Heart left ventricle (tissue), 16 donors: ENCODE data around the gene PPM1K. TPM values are rescaled to one million over a fixed set of nuclear protein-coding genes. Genes with fewer than 3 reads are reported as not detected.
"Not testable (repeated sequence)": the region's sequence is repeated elsewhere in the genome, so short reads cannot be mapped to it uniquely, and the experiment has no call there.

Experiments
- ATAC-seq, 4 donors: fragments of 200-7000 bp; cut with Tn5 transposase; one replicate each; pipeline ENCODE4 v1.9.1; 2020 to 2022; ENCODE audit warnings: moderate library complexity in 4 of 4, mild to moderate bottlenecking in 3 of 4, moderate number of reproducible peaks in 1 of 4
- DNase-seq, 5 donors: peaks; one replicate each; pipeline ENCODE4 v3.0.0-alpha.2; 2020
- H3K27ac ChIP-seq, 12 donors: fragments of 200-600 bp; sonication (generic) in 4 of 12; one replicate each; pipeline versions ENCODE4 v1.5.0 to v1.8.0; 2016 to 2022; ENCODE audit warnings: mild to moderate bottlenecking in 2 of 12
- H3K27me3 ChIP-seq, 9 donors: fragments of 200-600 bp; sonication (generic) in 2 of 9; one replicate each; pipeline versions ENCODE4 v1.5.1 to v1.8.0; 2016 to 2022; ENCODE audit warnings: mild to moderate bottlenecking in 3 of 9
- H3K36me3 ChIP-seq, 9 donors: fragments of 200-600 bp; sonication (generic) in 2 of 9; one replicate each; pipeline versions ENCODE4 v1.5.0 to v1.8.0; 2018 to 2022; ENCODE audit warnings: mild to moderate bottlenecking in 2 of 9
- H3K4me1 ChIP-seq, 12 donors: fragments of 200-600 bp; sonication (generic) in 4 of 12; one replicate each; pipeline versions ENCODE4 v1.5.0 to v1.8.0; 2016 to 2022; ENCODE audit warnings: mild to moderate bottlenecking in 3 of 12
- H3K4me3 ChIP-seq, 12 donors: fragments of 200-600 bp; sonication (generic) in 4 of 12; one replicate each; pipeline versions ENCODE4 v1.5.0 to v1.8.0; 2017 to 2022; ENCODE audit warnings: mild to moderate bottlenecking in 9 of 12, moderate library complexity in 4 of 12
- H3K9me3 ChIP-seq, 12 donors: fragments of 200-600 bp; sonication (generic) in 4 of 12; one replicate each; pipeline versions ENCODE4 v1.5.0 to v1.8.0; 2016 to 2022; ENCODE audit warnings: mild to moderate bottlenecking in 1 of 12
- POLR2A ChIP-seq, 2 donors: fragments of 450-650 bp; IDR thresholded peaks; one replicate each; pipeline ENCODE4 v1.6.1; 2017; ENCODE audit warnings: antibody characterized with exemption in 2 of 2, mild to moderate bottlenecking in 2 of 2, moderate library complexity in 2 of 2
- WGBS, 4 donors: extraction: QIAGEN DNeasy Blood & Tissue Kit in 2 of 4; methylation state at CpG; one replicate each; pipeline versions ENCODE4 v1.1.5 to v1.1.7; 2013 to 2018; 5-methylcytosine and 5-hydroxymethylcytosine counted together
- intact Hi-C, 10 donors: fragments of 100-400 bp; cut with DNase I; formaldehyde crosslinking; loops; one replicate each; pipeline versions ENCODE4 v1.11.1 to v1.14.2; 2022
- polyA plus RNA-seq, 2 donors: library from polyadenylated mRNA; stranded (reverse); fragments of 200-250 nt; gene quantifications; one replicate each; pipeline ENCODE4 v1.2.3, GENCODE V29; 2013
- total RNA-seq, 9 donors: library from RNA; depleted of rRNA in 2 of 9; stranded (reverse); fragments of >200 nt in 2 of 9; fragmentation: NEBNext Ultra II Directional in 3 of 9; extraction: Animal tissue kit (Norgen Biotek cat#: 25700) in 3 of 9; gene quantifications; one replicate each; pipeline versions ENCODE4 v1.1.0 to v1.2.4, GENCODE V29; 2016 to 2023
- TF ChIP-seq, protein P1 (sequence below), 12 donors: fragments of 200-600 bp; sonication (generic) in 4 of 12; IDR thresholded peaks; one replicate each; pipeline versions ENCODE4 v1.5.0 to v1.8.0; 2018 to 2022; ENCODE audit warnings: antibody characterized with exemption in 12 of 12, mild to moderate bottlenecking in 5 of 12
- donor health status: ischemic (EF 13 %, LVEDD 7.1; RV severe dilation, severe dysfunction).
- donor health status: healthy with polysubstance abuse.
- donor health status: DM: no; HTN: yes; CAD: no.
- donor health status: DM: no; HTN: no; CAD: no.
- donor health status: ischemic (EF 25% LVEDD 6.9; RV normal size, moderate dysfunction).
- donor health status: ischemic (EF 25% LVEDD 5.7; RV mildly dilated, moderate dysfunction).
- donor health status: healthy.
- donor health status: DM: yes; HTN: yes; CAD: no.
- donor health status: ischemic (EF 35%, LVEDD 5.7; RV mildly dilated, moderate dysfunction).
- donor health status: nonischemic (EF 11% LVEDD 7.7; RV severe dilation, severe dysfunction).
- donor health status: DM: yes; HTN: yes; CAD: no.
- donor health status: PGD.
- donor health status: ischemic (EF 29% LVEDD 5.4; RV normal size, mild dysfunction).
- donor health status: nonischemic (EF 23%, LVEDD 6.1; RV moderate dilation, normal function).

PPM1K gene
- total and polyA plus RNA-seq, 11 donors, result 72.8 to 332 (median 235) TPM

DNA sequence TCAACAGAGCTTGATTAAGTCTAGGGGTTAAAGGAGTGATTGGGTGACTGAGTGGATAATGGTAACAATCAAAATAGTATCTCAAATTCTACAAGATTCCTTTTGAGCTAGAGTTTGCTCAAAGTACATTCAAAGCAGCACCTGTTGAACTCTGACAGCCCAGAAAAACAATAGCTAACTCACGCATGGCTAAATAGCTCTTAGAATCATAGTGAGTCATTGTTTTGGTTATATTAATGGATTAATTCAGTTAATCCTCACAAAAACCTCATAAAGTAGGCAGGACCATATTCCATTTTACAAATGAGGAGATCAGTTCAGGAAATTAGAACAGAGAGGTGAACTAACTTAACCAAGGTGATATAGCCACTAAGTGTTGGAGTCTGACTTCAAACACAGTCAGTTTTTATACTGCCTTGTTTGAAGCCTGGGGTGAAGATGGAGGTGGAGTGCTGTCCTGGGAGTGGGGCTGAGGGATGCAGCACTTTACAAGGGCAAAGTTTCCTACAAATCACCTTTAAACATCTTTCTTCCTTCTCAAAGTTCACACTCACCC is 35.9 kb upstream of the PPM1K start:
- H3K27me3 ChIP-seq, result no peaks in the 10 kb centered on the region
- no peak for DNase-seq
- TF ChIP-seq, protein P1, sequence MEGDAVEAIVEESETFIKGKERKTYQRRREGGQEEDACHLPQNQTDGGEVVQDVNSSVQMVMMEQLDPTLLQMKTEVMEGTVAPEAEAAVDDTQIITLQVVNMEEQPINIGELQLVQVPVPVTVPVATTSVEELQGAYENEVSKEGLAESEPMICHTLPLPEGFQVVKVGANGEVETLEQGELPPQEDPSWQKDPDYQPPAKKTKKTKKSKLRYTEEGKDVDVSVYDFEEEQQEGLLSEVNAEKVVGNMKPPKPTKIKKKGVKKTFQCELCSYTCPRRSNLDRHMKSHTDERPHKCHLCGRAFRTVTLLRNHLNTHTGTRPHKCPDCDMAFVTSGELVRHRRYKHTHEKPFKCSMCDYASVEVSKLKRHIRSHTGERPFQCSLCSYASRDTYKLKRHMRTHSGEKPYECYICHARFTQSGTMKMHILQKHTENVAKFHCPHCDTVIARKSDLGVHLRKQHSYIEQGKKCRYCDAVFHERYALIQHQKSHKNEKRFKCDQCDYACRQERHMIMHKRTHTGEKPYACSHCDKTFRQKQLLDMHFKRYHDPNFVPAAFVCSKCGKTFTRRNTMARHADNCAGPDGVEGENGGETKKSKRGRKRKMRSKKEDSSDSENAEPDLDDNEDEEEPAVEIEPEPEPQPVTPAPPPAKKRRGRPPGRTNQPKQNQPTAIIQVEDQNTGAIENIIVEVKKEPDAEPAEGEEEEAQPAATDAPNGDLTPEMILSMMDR (IDR thresholded peaks at IDR 0.05), result no peak
- TF ChIP-seq POLR2A (IDR thresholded peaks at IDR 0.05), result no peak
- ATAC-seq, result no peak
- H3K36me3 ChIP-seq, result no peaks in the 10 kb centered on the region
- H3K9me3 ChIP-seq, result no peaks in the 10 kb centered on the region
- 86 to 96% (median 92%) methylated on average over 1 of the region's 1 CpG for WGBS, 4 donors
- intact Hi-C loops, result no loop called here
- peaks cover 0 to 14% (median 0%) of the 10 kb centered on the region in 12 donors for H3K4me1 ChIP-seq
- H3K4me3 ChIP-seq, result peak overlapping the region in 1 of 12 donors; percentile 27
- peak overlapping the region in 1 of 12 donors; percentile 81 for H3K27ac ChIP-seq

DNA sequence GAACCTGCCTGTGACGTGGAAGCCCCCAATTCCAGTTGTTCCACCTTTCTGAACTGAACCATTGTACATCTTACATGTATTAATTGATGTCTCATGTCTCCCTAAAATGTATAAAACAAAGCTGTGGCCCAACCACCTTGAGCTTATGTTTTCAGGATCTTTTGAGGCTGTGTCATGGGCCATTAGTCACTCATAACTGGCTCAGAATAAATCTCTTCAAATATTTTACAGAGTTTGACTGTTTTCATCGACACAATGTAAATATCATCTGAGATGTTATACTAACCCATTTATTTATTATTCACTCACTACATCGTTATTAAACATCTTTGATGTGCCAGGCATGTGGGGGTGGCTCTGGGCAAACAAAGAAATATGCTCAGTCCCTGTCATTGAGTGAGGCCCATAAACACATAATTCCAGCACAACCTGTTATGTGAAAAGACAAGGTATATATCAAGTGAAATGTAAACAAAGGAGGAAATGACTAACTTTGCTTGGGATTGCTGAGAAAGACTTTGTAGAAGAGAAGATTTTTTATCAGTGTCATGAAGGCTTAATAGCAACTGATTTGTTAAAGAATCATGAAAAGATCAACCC is 34.5 kb upstream of the PPM1K start:
- Histone ChIP-seq H3K4me3 (no peak overlapping the region), H3K9me3 (peaks cover 0 to under 1% (median 0%) of the 10 kb centered on the region in 12 donors), H3K27ac (no peak overlapping the region), H3K4me1 (peaks cover 0 to 14% (median 0%) of the 10 kb centered on the region in 12 donors), H3K36me3 (no peaks in the 10 kb centered on the region), H3K27me3 (no peaks in the 10 kb centered on the region)
- no peak for DNase-seq
- intact Hi-C loops, result no loop called here
- 93 to 97% (median 96%) methylated on average over 3 of the region's 3 CpGs for WGBS, 4 donors
- ATAC-seq, result no peak
- TF ChIP-seq, protein P1 (IDR thresholded peaks at IDR 0.05), result no peak
- no peak for TF ChIP-seq POLR2A (IDR thresholded peaks at IDR 0.05)

DNA sequence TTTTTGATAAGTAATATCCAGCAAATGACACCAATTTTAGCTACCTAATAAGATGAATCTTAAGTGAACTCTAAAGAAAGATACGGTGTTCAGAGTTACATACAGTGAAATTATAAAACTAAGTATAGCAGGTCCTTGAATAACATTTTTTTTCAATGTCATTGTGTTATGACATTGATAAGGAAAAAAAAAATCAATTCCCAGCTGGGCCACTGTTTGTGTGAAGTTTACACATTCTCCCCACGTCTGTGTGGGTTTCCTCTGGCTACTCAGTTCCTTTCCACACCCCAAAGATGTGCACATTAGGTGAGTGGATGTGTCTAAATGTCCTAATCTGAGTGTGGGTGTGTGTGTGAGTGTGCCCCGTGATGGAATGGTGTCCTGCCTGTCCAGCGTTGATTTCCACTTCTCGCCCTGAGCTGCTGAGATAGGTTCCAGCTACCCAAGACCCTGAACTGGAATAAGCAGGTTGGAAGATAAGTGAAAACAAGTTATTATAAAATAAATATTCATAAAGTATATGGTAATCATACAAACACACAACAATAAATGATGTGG is 31.2 kb upstream of the PPM1K start:
- H3K36me3 ChIP-seq, result no peaks in the 10 kb centered on the region
- WGBS, 4 donors, result 36 to 44% (median 40%) methylated on average over 5 of the region's 5 CpGs
- peak overlapping the region in 3 of 12 donors; percentile 7 to 19 (median 8) for H3K27ac ChIP-seq
- no peak for TF ChIP-seq POLR2A (IDR thresholded peaks at IDR 0.05)
- TF ChIP-seq, protein P1 (IDR thresholded peaks at IDR 0.05), result no peak
- H3K4me1 ChIP-seq, result peaks cover 0 to 5% (median 0%) of the 10 kb centered on the region in 12 donors
- no peaks in the 10 kb centered on the region for H3K27me3 ChIP-seq
- no peak overlapping the region for H3K4me3 ChIP-seq
- H3K9me3 ChIP-seq, result peaks cover 0 to 17% (median 0%) of the 10 kb centered on the region in 12 donors
- ATAC-seq (peak; percentile 34 to 53 (median 45)), DNase-seq (no peak)
- intact Hi-C loops, result no loop called here

DNA sequence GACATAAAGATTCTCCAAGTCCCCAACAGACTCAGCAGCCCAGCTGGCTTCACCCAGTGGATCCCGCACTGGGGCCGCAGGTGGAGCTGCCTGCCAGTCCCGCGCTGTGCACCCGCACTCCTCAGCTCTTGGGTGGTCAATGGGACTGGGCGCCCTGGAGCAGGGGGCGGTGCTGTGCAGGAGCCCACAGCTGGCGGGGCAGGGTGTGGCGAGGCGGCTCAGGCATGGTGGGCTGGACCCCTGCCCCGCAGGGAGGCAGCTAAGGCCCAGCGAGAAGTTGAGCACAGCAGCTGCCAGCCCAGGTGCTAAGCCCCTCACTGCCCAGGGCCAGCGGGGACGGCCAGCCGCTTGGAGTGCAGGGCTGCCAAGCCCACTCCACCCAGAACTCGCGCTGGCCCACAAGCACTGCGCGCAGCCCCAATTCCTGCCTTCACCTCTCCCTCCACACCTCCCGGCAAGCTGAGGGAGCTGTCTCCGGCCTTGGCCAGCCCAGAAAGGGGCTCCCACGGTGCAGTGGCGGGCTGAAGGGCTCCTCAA is 28.8 kb upstream of the PPM1K start:
- H3K27ac ChIP-seq, intact Hi-C loops: not testable (repeated sequence)

More for the DNA sequence above, 28.8 kb upstream of the PPM1K start:
- not testable (repeated sequence) for H3K36me3 ChIP-seq, DNase-seq, H3K27me3 ChIP-seq, H3K4me1 ChIP-seq, H3K4me3 ChIP-seq
- ATAC-seq, result peak in 1 of 4 donors; percentile 51
- WGBS, 4 donors, result 95 to 96% (median 96%) methylated on average over 13 to 23 of the region's 23 CpGs
- H3K9me3 ChIP-seq, result peaks cover 0 to 17% (median 0%) of the 10 kb centered on the region in 12 donors
